NK-92 (cell line): ENCODE measurements around the gene CHMP1B.
"Not testable (repeated sequence)": the region's sequence is repeated elsewhere in the genome, so short reads cannot be mapped to it uniquely, and the experiment has no call there.

Experiments used
- DNase-seq: peaks from one replicate; lab custom pipeline; 2025; ENCODE audit not compliant: unreplicated experiment; lab: John Stamatoyannopoulos, UW

The CHMP1B gene

GRCh38 chr18:11866764-11867163 is 15.6 kb downstream of the CHMP1B start:
- no peak for DNase-seq

DNA sequence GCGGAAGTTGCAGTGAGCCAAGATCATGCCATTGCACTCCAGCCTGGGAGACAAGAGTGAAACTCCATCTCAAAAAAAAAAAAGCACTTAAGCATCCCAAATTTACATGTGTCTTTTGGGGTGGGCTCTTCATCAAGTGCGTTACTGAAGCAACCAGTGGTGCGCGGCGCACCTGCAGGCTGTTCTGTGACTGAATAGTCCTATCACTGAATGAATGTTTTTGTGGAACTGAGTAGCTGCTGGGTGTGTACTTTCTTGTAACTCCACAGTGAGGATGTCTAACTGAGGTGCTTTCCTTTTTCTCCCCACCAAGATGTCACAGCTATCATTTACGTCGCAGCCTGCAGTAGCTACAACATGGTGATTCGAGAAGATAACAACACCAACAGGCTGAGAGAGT is 17.0 kb downstream of the CHMP1B start:
- DNase-seq: no peak

GRCh38 chr18:11871501-11871900 is 20.3 kb downstream of the CHMP1B start:
- DNase-seq: no peak

DNA sequence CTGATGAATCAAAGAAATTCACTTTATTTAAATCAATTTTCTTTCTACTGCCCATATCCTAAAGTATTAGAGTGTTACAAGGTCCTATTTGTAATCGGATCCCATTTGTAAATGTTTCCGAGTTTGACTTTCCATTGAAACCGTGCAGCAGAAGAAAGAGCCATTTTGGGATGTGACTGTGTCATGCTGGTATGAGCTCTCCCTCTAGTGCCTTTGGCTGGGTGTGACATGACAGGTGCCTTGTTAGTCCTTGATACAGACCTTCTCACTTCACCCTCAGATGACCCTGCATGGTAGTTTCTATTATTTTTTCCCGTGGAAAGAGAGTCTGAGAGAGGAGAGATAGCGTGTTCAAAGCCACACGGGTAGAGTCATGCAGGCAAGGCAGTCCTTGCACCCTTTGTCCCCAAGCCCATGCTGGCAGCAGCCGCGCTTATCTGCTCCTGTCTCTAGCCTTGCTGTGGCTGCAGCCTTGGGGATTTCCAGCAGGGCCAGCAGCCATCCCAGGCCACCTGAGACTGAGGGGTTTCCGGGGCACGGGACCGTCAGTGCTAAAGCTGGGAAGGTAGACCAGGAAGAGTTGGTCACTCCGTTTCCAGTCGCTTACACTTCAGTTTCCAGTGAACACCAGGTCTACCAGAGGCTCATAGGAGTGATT is 21.4 kb downstream of the CHMP1B start:
- DNase-seq: no peak

- DNase-seq: no peak
Observed at GRCh38 chr18:11873670-11874340, 22.6 kb downstream of the CHMP1B start.

DNA sequence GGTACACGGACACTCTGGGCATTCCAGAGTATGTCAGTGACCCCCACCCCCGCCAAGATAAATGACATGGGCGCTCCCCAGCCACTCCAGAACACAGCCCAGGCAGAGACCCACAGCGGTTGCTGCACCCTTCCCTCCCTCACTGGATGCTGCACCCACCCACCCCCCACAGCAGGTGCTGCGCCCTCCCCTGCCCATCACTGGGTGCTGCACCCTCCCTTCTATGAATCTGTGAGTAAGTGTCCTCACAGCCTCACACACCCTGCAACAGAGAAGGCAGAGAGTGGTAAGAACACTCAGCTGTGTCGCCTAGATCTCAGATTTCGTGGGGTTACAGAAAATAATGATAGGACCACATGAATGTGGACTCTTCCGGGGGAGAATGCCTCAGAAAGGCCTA is 23.5 kb downstream of the CHMP1B start:
- DNase-seq: no peak

- no peak for DNase-seq
Observed at GRCh38 chr18:11877497-11878135, 26.4 kb downstream of the CHMP1B start.

DNA sequence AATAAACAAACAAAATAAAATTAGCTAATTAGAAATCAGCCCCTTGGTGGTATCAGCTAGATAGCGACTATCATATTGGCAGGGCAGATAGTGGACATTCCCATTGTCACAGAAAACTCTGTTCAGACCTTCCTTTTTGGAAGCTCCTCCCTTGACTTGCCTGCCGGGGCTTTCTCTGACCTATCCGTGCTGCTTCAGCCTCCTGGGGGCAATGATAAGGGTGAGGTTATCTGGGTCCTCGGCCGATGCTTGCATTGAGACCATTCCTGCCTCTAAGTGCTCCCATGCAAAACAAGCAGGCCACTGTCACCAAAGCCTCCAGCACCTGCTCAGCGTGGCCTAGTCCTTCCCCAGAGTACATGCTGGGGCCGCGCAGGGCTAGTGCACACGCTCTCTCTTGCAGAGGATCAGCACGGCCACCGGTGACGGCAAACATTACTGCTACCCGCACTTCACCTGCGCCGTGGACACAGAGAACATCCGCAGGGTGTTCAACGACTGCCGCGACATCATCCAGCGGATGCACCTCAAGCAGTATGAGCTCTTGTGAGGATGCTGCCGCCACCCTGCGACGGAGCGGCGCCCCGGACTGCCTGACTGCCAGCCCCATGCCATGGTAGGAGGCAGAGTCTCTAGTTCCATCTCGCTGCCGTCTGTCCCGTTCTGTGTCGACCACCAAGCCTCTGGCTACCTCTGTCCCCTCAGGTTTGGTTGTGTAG is 29.5 kb downstream of the CHMP1B start:
- DNase-seq: no peak

DNA sequence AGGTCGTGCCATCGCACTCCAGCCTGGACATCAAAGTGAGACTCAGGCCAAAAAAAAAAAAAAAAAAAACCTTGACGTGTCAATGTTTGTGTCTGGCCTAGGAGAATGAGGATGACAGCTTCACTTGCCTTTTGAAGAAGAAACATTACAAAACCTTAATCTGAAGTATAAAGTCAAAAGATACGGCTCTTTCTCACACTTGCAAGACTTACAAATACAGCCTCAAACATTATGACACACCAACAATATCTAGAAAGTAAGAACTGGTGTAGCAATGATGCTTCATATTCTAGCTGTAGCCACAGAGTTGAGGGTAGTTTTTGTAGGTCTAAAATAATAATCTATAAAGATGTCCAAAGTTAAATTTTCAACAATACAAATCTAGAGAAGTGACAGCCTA is 31.4 kb downstream of the CHMP1B start:
- DNase-seq: no peak

GRCh38 chr18:11883153-11883552 is 31.9 kb downstream of the CHMP1B start:
- no peak for DNase-seq

- DNase-seq: no peak
Observed at GRCh38 chr18:11884396-11885030, 33.3 kb downstream of the CHMP1B start.

DNA sequence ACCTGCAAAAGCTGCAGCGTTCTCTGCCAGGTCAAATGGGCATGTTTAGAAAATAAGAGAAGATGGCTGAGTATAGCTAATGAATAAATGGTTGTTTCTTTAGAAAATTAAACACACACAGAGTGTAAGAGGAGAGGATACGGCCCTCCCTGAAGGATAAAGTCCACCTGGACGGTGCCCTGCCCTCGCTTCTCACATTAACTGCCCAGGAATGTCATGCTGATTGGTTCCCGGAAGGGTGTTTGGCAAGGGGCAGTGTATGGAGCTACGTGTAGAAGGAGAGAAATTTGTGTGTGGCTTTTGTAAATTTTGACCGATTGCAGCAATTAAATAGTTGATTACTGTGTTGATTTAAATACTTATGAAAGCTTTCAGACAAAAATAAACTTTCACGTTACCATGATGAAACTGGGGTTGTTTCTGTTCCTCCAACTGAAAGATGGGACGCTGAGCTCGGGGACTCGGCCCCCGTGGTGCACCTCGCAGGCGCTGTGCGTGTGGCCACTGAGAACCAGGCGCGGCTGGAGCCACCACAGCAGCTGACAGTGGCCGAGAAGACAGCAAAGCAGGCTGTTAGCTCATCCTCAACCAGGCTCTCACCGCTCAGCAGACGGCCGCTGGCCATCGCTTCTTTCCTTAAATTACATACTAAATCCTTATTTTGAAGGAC is 34.2 kb downstream of the CHMP1B start:
- DNase-seq: no peak

- DNase-seq: no peak
Observed at GRCh38 chr18:11886577-11887110, 35.4 kb downstream of the CHMP1B start.

DNA sequence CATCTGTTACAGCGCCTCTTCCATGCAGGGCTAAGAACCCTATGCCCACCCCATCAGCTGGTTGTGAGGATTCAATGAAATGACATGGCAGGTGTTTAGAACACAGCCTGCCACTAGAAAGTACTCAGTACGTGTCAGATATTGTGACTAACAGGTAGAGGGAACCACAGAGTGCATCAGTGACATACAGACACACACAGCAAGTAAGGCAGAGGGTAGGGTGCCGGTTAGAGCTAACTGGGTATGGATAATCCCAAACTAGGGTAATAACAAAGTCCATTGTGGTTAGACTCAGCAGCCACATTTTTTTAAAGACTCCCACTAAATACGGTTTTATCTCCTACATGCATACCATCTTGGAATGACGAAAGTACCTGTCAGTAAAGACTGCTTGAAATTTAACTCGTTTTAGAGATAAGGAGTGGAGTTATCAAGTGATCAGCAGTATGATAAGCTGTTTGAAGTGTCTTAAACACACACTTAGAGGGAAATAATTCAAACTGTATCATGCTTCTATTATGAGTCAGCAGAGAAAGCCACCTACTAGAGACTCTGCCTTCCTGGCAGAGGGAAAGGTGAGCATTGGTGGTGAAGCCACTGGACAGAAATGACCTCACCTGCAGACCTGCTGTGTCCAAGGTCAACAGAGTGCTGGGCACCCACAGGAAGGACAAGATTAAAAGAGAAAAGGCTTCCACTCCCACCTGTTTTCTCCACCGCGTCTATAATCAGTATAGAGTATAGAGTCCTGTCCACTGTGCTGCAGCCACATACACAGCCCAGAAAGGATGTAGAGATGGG is 36.3 kb downstream of the CHMP1B start:
- no peak for DNase-seq

DNA sequence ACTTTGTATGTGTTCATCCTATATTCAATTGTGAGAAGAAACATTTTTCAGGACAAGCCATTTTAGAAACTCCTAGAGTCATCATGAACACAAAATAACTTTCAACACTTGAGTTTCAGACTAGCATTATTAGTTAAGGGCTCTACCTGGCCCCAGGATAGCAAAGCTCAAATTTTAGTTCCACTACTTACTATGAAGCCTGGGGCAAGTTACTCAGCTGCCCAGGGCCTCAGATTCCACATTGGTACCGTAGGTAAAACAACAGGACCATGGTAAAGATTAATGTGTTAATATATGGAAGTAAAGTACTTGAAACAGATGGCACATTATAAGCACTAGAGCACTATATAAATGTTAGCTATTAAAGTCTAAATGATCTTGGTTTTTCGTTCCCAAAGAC is 37.5 kb downstream of the CHMP1B start:
- no peak for DNase-seq

DNA sequence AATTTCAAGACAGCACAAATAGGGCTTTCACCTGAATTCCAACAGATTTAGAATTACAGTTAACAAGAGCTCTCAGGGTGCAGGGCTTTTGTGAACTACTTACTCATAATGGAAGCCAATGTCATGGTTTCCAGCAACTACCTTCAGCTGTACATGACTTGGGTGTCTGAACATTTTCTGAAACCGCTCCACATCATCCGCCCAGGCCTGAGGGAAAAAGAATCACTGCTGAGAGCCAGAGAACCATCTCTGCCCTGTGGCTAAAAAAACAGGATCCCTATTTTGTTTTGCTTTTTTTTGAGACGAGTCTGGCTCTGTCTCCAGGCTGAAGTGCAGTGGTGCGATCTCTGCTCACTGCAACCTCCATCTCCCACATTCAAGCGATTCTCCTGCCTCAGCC is 38.1 kb downstream of the CHMP1B start:
- DNase-seq: no peak

DNA sequence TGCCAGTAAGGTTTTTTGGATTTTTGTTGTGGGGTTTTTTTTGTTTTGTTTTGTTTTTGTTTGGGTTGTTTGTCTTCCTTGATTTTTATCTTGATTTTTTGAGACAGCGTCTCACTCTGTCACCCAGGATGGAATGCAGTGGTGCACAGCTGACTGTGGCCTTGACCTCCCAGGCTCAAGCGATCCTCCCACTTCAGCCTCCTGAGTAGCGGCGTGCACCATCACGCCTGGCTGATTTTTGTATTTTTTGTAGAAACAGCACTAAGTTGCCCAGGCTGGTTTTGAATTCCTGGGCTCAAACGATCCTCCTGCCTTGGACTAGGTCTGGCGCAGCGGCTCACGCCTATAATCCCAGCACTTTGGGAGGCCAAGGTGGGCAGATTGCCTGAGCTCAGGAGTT is 40.5 kb downstream of the CHMP1B start:
- no peak for DNase-seq

GRCh38 chr18:11892438-11892837 is 41.2 kb downstream of the CHMP1B start:
- not testable (repeated sequence) for DNase-seq

DNA sequence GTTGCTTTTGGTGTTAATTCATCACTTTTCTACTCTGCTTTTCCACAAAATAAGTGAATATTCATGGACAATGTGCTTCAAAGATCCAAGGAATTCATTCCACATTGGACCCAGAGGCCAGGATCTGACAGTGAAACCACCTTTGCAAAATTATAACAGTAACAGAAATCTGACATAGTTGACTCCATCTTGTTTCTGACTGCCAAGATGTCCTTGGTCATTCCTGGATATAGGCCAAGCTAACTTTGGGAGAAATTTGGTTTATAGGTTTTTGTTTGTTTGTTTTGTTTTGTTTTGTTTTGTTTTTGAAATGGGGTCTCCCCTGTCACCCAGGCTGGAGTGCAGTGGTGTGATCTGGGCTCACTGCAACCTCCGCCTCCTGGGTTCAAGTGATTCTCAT is 46.6 kb downstream of the CHMP1B start:
- DNase-seq: no peak

DNA sequence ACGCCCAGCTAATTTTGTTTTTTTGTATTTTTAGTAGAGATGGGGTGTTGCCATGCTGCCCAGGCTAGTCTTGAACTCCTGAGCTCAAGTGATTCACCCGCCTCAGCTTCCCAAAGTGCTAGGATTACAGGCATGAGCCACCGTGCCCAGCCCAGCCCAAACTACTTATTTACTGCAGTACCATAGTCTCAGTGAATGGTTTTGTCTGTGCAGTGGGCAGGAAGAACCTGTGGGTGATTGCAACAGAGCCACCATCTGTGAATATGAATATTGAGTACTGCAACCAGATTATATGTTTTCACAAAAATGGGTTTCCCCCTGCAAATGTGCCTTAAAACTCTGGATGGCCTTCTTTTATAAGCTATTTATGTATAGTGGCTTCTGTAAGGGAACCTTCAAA is 47.9 kb downstream of the CHMP1B start:
- DNase-seq: no peak
